SK-N-SH (cell line): ENCODE data around the gene HPCAL4.

Experiments used
- EP300 ChIP-seq, 2 experiments: IDR thresholded peaks; 2 replicates each; pipeline versions ENCODE4 v1.4.0 to v1.6.1; 2012; ENCODE audit warnings: borderline replicate concordance in 1 of 2, low read depth in 1 of 2, low read length in 1 of 2
- GABPA ChIP-seq: IDR thresholded peaks from 2 replicates; pipeline ENCODE4 v1.4.0; 2012; ENCODE audit warnings: low read depth, mild to moderate bottlenecking
- JUND ChIP-seq: IDR thresholded peaks from 2 replicates; pipeline ENCODE4 v1.4.0; 2012
- MEF2A ChIP-seq: IDR thresholded peaks from 2 replicates; pipeline ENCODE4 v1.4.0; 2012; ENCODE audit warnings: low read depth, borderline replicate concordance
- NRF1 ChIP-seq: IDR thresholded peaks from 2 replicates; pipeline ENCODE4 v1.6.1; 2012; ENCODE audit warnings: low read depth, mild to moderate bottlenecking, low read length
- RFX5 ChIP-seq: IDR thresholded peaks from 2 replicates; pipeline ENCODE4 v1.6.1; 2012; ENCODE audit warnings: mild to moderate bottlenecking, improper control_type of control experiment, low read length
- SMC3 ChIP-seq: IDR thresholded peaks from 2 replicates; pipeline ENCODE4 v1.6.1; 2012; ENCODE audit warnings: low read depth, low read length, improper control_type of control experiment
- TEAD4 ChIP-seq: IDR thresholded peaks from 2 replicates; pipeline ENCODE4 v1.4.0; 2012; ENCODE audit warnings: mild to moderate bottlenecking, borderline replicate concordance; ENCODE audit not compliant: insufficient read depth
- TF ChIP-seq, protein P1 (sequence below): fragments of 200-600 bp; sonication (generic); IDR thresholded peaks from 2 replicates; pipeline ENCODE4 v1.6.1; 2017; ENCODE audit warnings: antibody characterized with exemption, mild to moderate bottlenecking, moderate library complexity
- TF ChIP-seq, protein P2 (sequence below): IDR thresholded peaks from 2 replicates; pipeline ENCODE4 v1.4.0; 2012; ENCODE audit warnings: low read depth
- TF ChIP-seq, protein P3 (sequence below): IDR thresholded peaks from 2 replicates; pipeline ENCODE4 v1.4.0; 2012; ENCODE audit warnings: low read depth, borderline replicate concordance

DNA sequence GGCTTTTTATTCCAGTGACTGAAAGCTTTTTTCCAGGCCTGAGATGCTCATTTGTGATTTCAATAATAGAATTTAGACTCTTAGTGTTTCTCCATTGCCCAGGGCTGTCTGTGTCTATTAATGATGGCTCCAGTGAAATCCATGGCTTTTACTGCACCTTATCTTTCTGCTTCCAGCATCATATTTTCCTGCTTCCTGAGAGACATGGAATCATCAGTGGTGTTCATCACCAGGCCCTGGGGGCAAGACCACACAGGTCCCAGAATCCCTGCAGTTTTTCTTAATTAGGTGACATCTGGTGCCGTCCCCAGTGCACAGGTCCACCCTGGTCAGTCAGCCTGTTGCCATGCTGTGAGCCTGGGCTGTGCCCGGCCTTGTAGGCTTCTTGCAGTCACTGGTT is 34.8 kb downstream of the HPCAL4 start:
- TF ChIP-seq, protein P1, sequence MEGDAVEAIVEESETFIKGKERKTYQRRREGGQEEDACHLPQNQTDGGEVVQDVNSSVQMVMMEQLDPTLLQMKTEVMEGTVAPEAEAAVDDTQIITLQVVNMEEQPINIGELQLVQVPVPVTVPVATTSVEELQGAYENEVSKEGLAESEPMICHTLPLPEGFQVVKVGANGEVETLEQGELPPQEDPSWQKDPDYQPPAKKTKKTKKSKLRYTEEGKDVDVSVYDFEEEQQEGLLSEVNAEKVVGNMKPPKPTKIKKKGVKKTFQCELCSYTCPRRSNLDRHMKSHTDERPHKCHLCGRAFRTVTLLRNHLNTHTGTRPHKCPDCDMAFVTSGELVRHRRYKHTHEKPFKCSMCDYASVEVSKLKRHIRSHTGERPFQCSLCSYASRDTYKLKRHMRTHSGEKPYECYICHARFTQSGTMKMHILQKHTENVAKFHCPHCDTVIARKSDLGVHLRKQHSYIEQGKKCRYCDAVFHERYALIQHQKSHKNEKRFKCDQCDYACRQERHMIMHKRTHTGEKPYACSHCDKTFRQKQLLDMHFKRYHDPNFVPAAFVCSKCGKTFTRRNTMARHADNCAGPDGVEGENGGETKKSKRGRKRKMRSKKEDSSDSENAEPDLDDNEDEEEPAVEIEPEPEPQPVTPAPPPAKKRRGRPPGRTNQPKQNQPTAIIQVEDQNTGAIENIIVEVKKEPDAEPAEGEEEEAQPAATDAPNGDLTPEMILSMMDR, result no peak
- TF ChIP-seq, protein P2, sequence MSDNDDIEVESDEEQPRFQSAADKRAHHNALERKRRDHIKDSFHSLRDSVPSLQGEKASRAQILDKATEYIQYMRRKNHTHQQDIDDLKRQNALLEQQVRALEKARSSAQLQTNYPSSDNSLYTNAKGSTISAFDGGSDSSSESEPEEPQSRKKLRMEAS, result no peak
- TF ChIP-seq EP300 (IDR thresholded peaks at IDR 0.05; ENCODE audit: borderline replicate concordance in 1 of 2, low read depth in 1 of 2, low read length in 1 of 2) (peak in 1 of 2 experiments; percentile 99; a peak in 2 of 4 replicates), SMC3 (no peak), MEF2A (no peak), NRF1 (no peak), GABPA (no peak), RFX5 (no peak), TEAD4 (0 out of 2 replicates have a peak, but pooled peaks have one; percentile 18), JUND (no peak)
- TF ChIP-seq, protein P3, sequence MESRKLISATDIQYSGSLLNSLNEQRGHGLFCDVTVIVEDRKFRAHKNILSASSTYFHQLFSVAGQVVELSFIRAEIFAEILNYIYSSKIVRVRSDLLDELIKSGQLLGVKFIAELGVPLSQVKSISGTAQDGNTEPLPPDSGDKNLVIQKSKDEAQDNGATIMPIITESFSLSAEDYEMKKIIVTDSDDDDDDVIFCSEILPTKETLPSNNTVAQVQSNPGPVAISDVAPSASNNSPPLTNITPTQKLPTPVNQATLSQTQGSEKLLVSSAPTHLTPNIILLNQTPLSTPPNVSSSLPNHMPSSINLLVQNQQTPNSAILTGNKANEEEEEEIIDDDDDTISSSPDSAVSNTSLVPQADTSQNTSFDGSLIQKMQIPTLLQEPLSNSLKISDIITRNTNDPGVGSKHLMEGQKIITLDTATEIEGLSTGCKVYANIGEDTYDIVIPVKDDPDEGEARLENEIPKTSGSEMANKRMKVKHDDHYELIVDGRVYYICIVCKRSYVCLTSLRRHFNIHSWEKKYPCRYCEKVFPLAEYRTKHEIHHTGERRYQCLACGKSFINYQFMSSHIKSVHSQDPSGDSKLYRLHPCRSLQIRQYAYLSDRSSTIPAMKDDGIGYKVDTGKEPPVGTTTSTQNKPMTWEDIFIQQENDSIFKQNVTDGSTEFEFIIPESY, result no peak
